GM23338 (cell line): ENCODE measurements around the gene DNAJC10. TPM values are rescaled to one million over a fixed set of nuclear protein-coding genes. Genes with fewer than 3 reads are reported as not detected.

Experiments
- ATAC-seq: fragments of 200-7000 bp; cut with Tn5 transposase; 3 replicates; pipeline ENCODE4 v1.9.1; 2020
- DNase-seq: peaks from one replicate; pipeline ENCODE4 v3.0.0-alpha.2; 2015; ENCODE audit warnings: low spot score
- H2AFZ ChIP-seq: fragments of 200-600 bp; sonication (generic); 2 replicates; pipeline ENCODE4 v1.8.0; 2016; ENCODE audit warnings: antibody characterized with exemption, mild to moderate bottlenecking, moderate library complexity
- H3F3A ChIP-seq: fragments of 200-600 bp; sonication (generic); replicated peaks from 2 replicates; pipeline ENCODE4 v1.8.0; 2017; ENCODE audit warnings: antibody characterized with exemption, mixed run types, low read depth
- H3K27ac ChIP-seq: fragments of 200-600 bp; sonication (generic); 2 replicates; pipeline ENCODE4 v1.6.1; 2016; ENCODE audit warnings: low read depth
- H3K27me3 ChIP-seq: fragments of 200-600 bp; sonication (generic); 2 replicates; pipeline ENCODE4 v1.8.0; 2016; ENCODE audit warnings: mild to moderate bottlenecking, mixed run types, moderate library complexity; ENCODE audit not compliant: insufficient read depth
- H3K36me3 ChIP-seq: fragments of 200-600 bp; sonication (generic); 2 replicates; pipeline ENCODE4 v1.8.0; 2016; ENCODE audit warnings: mild to moderate bottlenecking; ENCODE audit not compliant: insufficient read depth
- H3K4me1 ChIP-seq: fragments of 200-600 bp; sonication (generic); 2 replicates; pipeline ENCODE4 v1.8.0; 2016; ENCODE audit warnings: mild to moderate bottlenecking, moderate library complexity; ENCODE audit not compliant: insufficient read depth
- H3K4me2 ChIP-seq: fragments of 200-600 bp; sonication (generic); 2 replicates; pipeline ENCODE4 v1.7.1; 2017; ENCODE audit warnings: mixed run types
- H3K4me3 ChIP-seq: fragments of 200-600 bp; sonication (generic); 2 replicates; pipeline ENCODE4 v1.6.1; 2016; ENCODE audit warnings: mixed run types
- H3K79me2 ChIP-seq: fragments of 200-600 bp; sonication (generic); replicated peaks from 2 replicates; pipeline ENCODE4 v1.8.0; 2017; ENCODE audit warnings: mild to moderate bottlenecking; ENCODE audit not compliant: insufficient read depth
- H3K9me2 ChIP-seq: fragments of 200-600 bp; sonication (generic); 2 replicates; pipeline ENCODE4 v1.8.0; 2017; ENCODE audit not compliant: insufficient read depth
- H4K20me1 ChIP-seq: fragments of 200-600 bp; sonication (generic); replicated peaks from 2 replicates; pipeline ENCODE4 v1.8.0; 2017; ENCODE audit warnings: mild to moderate bottlenecking; ENCODE audit not compliant: insufficient read depth
- H3K27ac Mint-ChIP-seq: 2 replicates; pipeline ENCODE4 v1.8.0; 2020; ENCODE audit warnings: inconsistent platforms, mild to moderate bottlenecking, moderate library complexity, mixed read lengths
- H3K27me3 Mint-ChIP-seq: 3 replicates; pipeline ENCODE4 v1.8.0; 2022; ENCODE audit warnings: low read depth, mild to moderate bottlenecking, moderate library complexity, mixed read lengths, inconsistent platforms; ENCODE audit not compliant: insufficient read depth, poor library complexity
- H3K36me3 Mint-ChIP-seq: 3 replicates; pipeline ENCODE4 v1.8.0; 2021; ENCODE audit warnings: low read depth, mild to moderate bottlenecking, inconsistent platforms, moderate library complexity, mixed read lengths
- H3K4me1 Mint-ChIP-seq: 3 replicates; pipeline ENCODE4 v1.8.0; 2020; ENCODE audit warnings: mild to moderate bottlenecking, inconsistent platforms, mixed read lengths
- H3K4me3 Mint-ChIP-seq: 3 replicates; pipeline ENCODE4 v1.8.0; 2021; ENCODE audit warnings: moderate library complexity, mild to moderate bottlenecking, inconsistent platforms, mixed read lengths
- H3K9me3 Mint-ChIP-seq: 3 replicates; pipeline ENCODE4 v1.8.0; 2020; ENCODE audit warnings: moderate library complexity, mild to moderate bottlenecking, inconsistent platforms, mixed read lengths
- CREB1 ChIP-seq: fragments of 250-450 bp; sonication (Bioruptor Pico); IDR thresholded peaks from 2 replicates; pipeline ENCODE4 v1.5.0; 2020; ENCODE audit warnings: low read depth, mild to moderate bottlenecking, moderate library complexity
- EZH2 ChIP-seq: fragments of 200-600 bp; sonication (generic); IDR thresholded peaks from one replicate; pipeline ENCODE4 v1.8.0; 2017; ENCODE audit warnings: antibody characterized with exemption, mild to moderate bottlenecking, low read depth; ENCODE audit not compliant: unreplicated experiment
- EZH2phosphoT487 ChIP-seq: fragments of 200-600 bp; sonication (generic); IDR thresholded peaks from one replicate; pipeline ENCODE4 v1.8.1; 2018; ENCODE audit warnings: antibody characterized with exemption; ENCODE audit not compliant: unreplicated experiment
- JUNB ChIP-seq: IDR thresholded peaks from one replicate; pipeline ENCODE4 v1.6.1; 2016; ENCODE audit warnings: antibody characterized with exemption; ENCODE audit not compliant: unreplicated experiment
- NANOG ChIP-seq: IDR thresholded peaks from 2 replicates; pipeline ENCODE4 v1.6.1; 2016; ENCODE audit warnings: antibody characterized with exemption, borderline replicate concordance
- POLR2AphosphoS5 ChIP-seq: IDR thresholded peaks from 2 replicates; pipeline ENCODE4 v1.6.1; 2016; ENCODE audit warnings: antibody characterized with exemption, low read depth
- STAT1 ChIP-seq: IDR thresholded peaks from one replicate; pipeline ENCODE4 v1.6.1; 2016; ENCODE audit warnings: antibody characterized with exemption; ENCODE audit not compliant: unreplicated experiment
- ZNF114 ChIP-seq: fragments of 250-450 bp; sonication (Bioruptor Pico); IDR thresholded peaks from 2 replicates; pipeline ENCODE4 v1.5.0; 2020; ENCODE audit warnings: mild to moderate bottlenecking, moderate library complexity
- ZNF331 ChIP-seq: fragments of 250-450 bp; sonication (Bioruptor Pico); IDR thresholded peaks from 2 replicates; pipeline ENCODE4 v1.5.0; 2020; ENCODE audit warnings: low read depth, mild to moderate bottlenecking, moderate library complexity
- polyA plus RNA-seq: library from polyadenylated mRNA; unstranded; fragments of >200 nt; fragmentation: Nextera tagmentation; extraction: Ambion mirVana; gene quantifications from 2 replicates; pipeline ENCODE4 v1.2.1, GENCODE V29; 2016
- total RNA-seq: library from RNA; depleted of rRNA; stranded (reverse); fragments of >200 nt; shearing (Covaris generic); gene quantifications from 2 replicates; pipeline ENCODE4 v1.2.3, GENCODE V29; 2014
- TF ChIP-seq, protein P1 (sequence below): fragments of 250-450 bp; sonication (Bioruptor Pico); IDR thresholded peaks from 2 replicates; pipeline ENCODE4 v1.5.0; 2020; ENCODE audit warnings: mild to moderate bottlenecking, moderate library complexity
- TF ChIP-seq, protein P2 (sequence below): IDR thresholded peaks from 2 replicates; pipeline ENCODE4 v1.6.1; 2016; ENCODE audit warnings: antibody characterized with exemption
- TF ChIP-seq, protein P3 (sequence below): IDR thresholded peaks from one replicate; pipeline ENCODE4 v1.6.1; 2018; ENCODE audit warnings: antibody characterized with exemption; ENCODE audit not compliant: unreplicated experiment
- TF ChIP-seq, protein P4 (sequence below), 2 experiments: fragments of 200-600 bp in 1 of 2; sonication (generic) in 1 of 2; conservative IDR thresholded peaks; 2 replicates each; pipeline versions ENCODE4 v1.5.1 to v1.6.1; 2016 to 2017; ENCODE audit warnings: antibody characterized with exemption in 2 of 2, low read depth in 2 of 2, mild to moderate bottlenecking in 2 of 2, moderate library complexity in 1 of 2

The DNAJC10 gene
- total and polyA plus RNA-seq, 2 experiments from 2014 or later, result 41.9 to 83.1 TPM

DNA sequence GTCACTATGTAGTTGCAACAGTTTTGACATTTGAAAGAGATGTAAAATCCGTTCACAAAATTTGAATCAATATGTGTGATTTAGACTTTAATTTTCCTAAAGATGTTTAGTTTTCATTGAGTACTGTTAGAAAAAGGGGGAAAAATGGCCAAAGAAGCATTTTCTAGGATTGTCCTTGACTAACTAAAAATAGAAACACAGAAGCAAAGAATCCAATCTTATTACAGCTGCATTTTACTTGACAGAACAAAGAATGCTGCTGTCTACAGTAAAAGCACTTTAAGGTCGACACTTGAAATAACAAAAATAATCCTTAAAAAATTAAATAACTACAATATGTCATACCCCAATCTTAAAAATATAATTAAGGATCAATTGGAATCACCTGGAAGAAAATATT lies 101.5 kb downstream of the DNAJC10 start:
- H3K9me3 Mint-ChIP-seq, result no peaks in the 10 kb centered on the region
- H3K4me2 ChIP-seq, result no peak overlapping the region
- H3F3A ChIP-seq, result no peaks in the 10 kb centered on the region
- TF ChIP-seq POLR2AphosphoS5, result no peak
- no peak for TF ChIP-seq ZNF331 (CRISPR knock-in tag)
- no peak for TF ChIP-seq ZNF114
- TF ChIP-seq CREB1 (CRISPR knock-in tag), result no peak
- TF ChIP-seq, protein P1, sequence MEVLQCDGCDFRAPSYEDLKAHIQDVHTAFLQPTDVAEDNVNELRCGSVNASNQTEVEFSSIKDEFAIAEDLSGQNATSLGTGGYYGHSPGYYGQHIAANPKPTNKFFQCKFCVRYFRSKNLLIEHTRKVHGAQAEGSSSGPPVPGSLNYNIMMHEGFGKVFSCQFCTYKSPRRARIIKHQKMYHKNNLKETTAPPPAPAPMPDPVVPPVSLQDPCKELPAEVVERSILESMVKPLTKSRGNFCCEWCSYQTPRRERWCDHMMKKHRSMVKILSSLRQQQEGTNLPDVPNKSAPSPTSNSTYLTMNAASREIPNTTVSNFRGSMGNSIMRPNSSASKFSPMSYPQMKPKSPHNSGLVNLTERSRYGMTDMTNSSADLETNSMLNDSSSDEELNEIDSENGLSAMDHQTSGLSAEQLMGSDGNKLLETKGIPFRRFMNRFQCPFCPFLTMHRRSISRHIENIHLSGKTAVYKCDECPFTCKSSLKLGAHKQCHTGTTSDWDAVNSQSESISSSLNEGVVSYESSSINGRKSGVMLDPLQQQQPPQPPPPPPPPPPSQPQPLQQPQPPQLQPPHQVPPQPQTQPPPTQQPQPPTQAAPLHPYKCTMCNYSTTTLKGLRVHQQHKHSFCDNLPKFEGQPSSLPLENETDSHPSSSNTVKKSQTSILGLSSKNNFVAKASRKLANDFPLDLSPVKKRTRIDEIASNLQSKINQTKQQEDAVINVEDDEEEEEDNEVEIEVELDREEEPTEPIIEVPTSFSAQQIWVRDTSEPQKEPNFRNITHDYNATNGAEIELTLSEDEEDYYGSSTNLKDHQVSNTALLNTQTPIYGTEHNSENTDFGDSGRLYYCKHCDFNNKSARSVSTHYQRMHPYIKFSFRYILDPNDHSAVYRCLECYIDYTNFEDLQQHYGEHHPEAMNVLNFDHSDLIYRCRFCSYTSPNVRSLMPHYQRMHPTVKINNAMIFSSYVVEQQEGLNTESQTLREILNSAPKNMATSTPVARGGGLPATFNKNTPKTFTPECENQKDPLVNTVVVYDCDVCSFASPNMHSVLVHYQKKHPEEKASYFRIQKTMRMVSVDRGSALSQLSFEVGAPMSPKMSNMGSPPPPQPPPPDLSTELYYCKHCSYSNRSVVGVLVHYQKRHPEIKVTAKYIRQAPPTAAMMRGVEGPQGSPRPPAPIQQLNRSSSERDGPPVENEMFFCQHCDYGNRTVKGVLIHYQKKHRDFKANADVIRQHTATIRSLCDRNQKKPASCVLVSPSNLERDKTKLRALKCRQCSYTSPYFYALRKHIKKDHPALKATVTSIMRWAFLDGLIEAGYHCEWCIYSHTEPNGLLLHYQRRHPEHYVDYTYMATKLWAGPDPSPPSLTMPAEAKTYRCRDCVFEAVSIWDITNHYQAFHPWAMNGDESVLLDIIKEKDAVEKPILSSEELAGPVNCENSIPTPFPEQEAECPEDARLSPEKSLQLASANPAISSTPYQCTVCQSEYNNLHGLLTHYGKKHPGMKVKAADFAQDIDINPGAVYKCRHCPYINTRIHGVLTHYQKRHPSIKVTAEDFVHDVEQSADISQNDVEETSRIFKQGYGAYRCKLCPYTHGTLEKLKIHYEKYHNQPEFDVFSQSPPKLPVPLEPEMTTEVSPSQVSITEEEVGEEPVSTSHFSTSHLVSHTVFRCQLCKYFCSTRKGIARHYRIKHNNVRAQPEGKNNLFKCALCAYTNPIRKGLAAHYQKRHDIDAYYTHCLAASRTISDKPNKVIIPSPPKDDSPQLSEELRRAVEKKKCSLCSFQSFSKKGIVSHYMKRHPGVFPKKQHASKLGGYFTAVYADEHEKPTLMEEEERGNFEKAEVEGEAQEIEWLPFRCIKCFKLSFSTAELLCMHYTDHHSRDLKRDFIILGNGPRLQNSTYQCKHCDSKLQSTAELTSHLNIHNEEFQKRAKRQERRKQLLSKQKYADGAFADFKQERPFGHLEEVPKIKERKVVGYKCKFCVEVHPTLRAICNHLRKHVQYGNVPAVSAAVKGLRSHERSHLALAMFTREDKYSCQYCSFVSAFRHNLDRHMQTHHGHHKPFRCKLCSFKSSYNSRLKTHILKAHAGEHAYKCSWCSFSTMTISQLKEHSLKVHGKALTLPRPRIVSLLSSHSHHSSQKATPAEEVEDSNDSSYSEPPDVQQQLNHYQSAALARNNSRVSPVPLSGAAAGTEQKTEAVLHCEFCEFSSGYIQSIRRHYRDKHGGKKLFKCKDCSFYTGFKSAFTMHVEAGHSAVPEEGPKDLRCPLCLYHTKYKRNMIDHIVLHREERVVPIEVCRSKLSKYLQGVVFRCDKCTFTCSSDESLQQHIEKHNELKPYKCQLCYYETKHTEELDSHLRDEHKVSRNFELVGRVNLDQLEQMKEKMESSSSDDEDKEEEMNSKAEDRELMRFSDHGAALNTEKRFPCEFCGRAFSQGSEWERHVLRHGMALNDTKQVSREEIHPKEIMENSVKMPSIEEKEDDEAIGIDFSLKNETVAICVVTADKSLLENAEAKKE, result no peak
- TF ChIP-seq, protein P2, sequence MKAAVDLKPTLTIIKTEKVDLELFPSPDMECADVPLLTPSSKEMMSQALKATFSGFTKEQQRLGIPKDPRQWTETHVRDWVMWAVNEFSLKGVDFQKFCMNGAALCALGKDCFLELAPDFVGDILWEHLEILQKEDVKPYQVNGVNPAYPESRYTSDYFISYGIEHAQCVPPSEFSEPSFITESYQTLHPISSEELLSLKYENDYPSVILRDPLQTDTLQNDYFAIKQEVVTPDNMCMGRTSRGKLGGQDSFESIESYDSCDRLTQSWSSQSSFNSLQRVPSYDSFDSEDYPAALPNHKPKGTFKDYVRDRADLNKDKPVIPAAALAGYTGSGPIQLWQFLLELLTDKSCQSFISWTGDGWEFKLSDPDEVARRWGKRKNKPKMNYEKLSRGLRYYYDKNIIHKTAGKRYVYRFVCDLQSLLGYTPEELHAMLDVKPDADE, result no peak
- no peak for TF ChIP-seq STAT1
- TF ChIP-seq, protein P3, sequence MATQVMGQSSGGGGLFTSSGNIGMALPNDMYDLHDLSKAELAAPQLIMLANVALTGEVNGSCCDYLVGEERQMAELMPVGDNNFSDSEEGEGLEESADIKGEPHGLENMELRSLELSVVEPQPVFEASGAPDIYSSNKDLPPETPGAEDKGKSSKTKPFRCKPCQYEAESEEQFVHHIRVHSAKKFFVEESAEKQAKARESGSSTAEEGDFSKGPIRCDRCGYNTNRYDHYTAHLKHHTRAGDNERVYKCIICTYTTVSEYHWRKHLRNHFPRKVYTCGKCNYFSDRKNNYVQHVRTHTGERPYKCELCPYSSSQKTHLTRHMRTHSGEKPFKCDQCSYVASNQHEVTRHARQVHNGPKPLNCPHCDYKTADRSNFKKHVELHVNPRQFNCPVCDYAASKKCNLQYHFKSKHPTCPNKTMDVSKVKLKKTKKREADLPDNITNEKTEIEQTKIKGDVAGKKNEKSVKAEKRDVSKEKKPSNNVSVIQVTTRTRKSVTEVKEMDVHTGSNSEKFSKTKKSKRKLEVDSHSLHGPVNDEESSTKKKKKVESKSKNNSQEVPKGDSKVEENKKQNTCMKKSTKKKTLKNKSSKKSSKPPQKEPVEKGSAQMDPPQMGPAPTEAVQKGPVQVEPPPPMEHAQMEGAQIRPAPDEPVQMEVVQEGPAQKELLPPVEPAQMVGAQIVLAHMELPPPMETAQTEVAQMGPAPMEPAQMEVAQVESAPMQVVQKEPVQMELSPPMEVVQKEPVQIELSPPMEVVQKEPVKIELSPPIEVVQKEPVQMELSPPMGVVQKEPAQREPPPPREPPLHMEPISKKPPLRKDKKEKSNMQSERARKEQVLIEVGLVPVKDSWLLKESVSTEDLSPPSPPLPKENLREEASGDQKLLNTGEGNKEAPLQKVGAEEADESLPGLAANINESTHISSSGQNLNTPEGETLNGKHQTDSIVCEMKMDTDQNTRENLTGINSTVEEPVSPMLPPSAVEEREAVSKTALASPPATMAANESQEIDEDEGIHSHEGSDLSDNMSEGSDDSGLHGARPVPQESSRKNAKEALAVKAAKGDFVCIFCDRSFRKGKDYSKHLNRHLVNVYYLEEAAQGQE, result no peak
- TF ChIP-seq, protein P4, sequence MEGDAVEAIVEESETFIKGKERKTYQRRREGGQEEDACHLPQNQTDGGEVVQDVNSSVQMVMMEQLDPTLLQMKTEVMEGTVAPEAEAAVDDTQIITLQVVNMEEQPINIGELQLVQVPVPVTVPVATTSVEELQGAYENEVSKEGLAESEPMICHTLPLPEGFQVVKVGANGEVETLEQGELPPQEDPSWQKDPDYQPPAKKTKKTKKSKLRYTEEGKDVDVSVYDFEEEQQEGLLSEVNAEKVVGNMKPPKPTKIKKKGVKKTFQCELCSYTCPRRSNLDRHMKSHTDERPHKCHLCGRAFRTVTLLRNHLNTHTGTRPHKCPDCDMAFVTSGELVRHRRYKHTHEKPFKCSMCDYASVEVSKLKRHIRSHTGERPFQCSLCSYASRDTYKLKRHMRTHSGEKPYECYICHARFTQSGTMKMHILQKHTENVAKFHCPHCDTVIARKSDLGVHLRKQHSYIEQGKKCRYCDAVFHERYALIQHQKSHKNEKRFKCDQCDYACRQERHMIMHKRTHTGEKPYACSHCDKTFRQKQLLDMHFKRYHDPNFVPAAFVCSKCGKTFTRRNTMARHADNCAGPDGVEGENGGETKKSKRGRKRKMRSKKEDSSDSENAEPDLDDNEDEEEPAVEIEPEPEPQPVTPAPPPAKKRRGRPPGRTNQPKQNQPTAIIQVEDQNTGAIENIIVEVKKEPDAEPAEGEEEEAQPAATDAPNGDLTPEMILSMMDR (conservative IDR thresholded peaks at IDR 0.05; ENCODE audit: low read depth in 2 of 2), result no peak
- TF ChIP-seq NANOG, result no peak
- TF ChIP-seq EZH2phosphoT487, result no peak
- TF ChIP-seq JUNB, result no peak
- TF ChIP-seq EZH2, result no peak
- no peak overlapping the region for H3K27ac ChIP-seq
- no peaks in the 10 kb centered on the region for H3K36me3 ChIP-seq
- H3K27me3 ChIP-seq, result no peaks in the 10 kb centered on the region
- no peaks in the 10 kb centered on the region for H3K27me3 Mint-ChIP-seq
- H3K4me3 Mint-ChIP-seq, result no peak overlapping the region
- no peaks in the 10 kb centered on the region for H4K20me1 ChIP-seq
- no peaks in the 10 kb centered on the region for H3K36me3 Mint-ChIP-seq
- DNase-seq (no peak), ATAC-seq (no peak)
- H2AFZ ChIP-seq, result no peak overlapping the region
- no peaks in the 10 kb centered on the region for H3K79me2 ChIP-seq
- no peak overlapping the region for H3K4me3 ChIP-seq
- no peaks in the 10 kb centered on the region for H3K9me2 ChIP-seq
- H3K4me1 Mint-ChIP-seq, result peaks cover 29% of the 10 kb centered on the region
- H3K4me1 ChIP-seq, result peaks cover 34% of the 10 kb centered on the region
- no peak overlapping the region for H3K27ac Mint-ChIP-seq
